SU-DHL-6 (cell line): ENCODE measurements around the gene ZNF688.

Experiments
- H2AFZ ChIP-seq: fragments of 200-600 bp; sonication (generic); 2 replicates; pipeline ENCODE4 v1.6.1; 2014; ENCODE audit warnings: low read depth, mild to moderate bottlenecking, moderate library complexity, mixed read lengths, antibody characterized with exemption, low read length; ENCODE audit not compliant: severe bottlenecking
- H3F3A ChIP-seq: fragments of 200-600 bp; shearing (Covaris generic); 2 replicates; pipeline ENCODE4 v1.6.0; 2016; ENCODE audit warnings: antibody characterized with exemption, mild to moderate bottlenecking; ENCODE audit not compliant: insufficient read depth
- H3K27ac ChIP-seq: fragments of 200-600 bp; sonication (generic); 2 replicates; pipeline ENCODE4 v1.5.1; 2016; ENCODE audit warnings: low read depth, mild to moderate bottlenecking, low read length, moderate library complexity, mixed read lengths
- H3K27me3 ChIP-seq: fragments of 200-600 bp; sonication (generic), shearing (Covaris generic); 2 replicates; pipeline ENCODE4 v1.6.0; 2014; ENCODE audit warnings: mild to moderate bottlenecking, low read length
- H3K36me3 ChIP-seq: fragments of 200-600 bp; sonication (generic); 2 replicates; pipeline ENCODE4 v1.6.1; 2014; ENCODE audit warnings: mild to moderate bottlenecking, low read length, mixed read lengths
- H3K4me2 ChIP-seq: fragments of 300-600, 200-600 bp; shearing (Covaris generic), sonication (generic); 2 replicates; pipeline ENCODE4 v1.6.0; 2014; ENCODE audit warnings: low read length, low read depth, mild to moderate bottlenecking; ENCODE audit not compliant: poor library complexity, severe bottlenecking
- H3K4me3 ChIP-seq: fragments of 200-600 bp; sonication (generic); 2 replicates; pipeline ENCODE4 v1.5.1; 2014; ENCODE audit warnings: antibody characterized with exemption, low read length, mild to moderate bottlenecking, mixed read lengths; ENCODE audit not compliant: insufficient read depth, poor library complexity, severe bottlenecking
- H3K79me2 ChIP-seq: fragments of 200-600 bp; sonication (generic); 2 replicates; pipeline ENCODE4 v1.6.1; 2014; ENCODE audit warnings: mild to moderate bottlenecking, low read length, moderate library complexity; ENCODE audit not compliant: insufficient read depth
- H3K9ac ChIP-seq: fragments of 200-600 bp; sonication (generic); 2 replicates; pipeline ENCODE4 v1.7.0; 2014; ENCODE audit warnings: mild to moderate bottlenecking, low read length
- H3K9me2 ChIP-seq: fragments of 200-600 bp; sonication (generic); replicated peaks from 2 replicates; pipeline ENCODE4 v1.6.1; 2014; ENCODE audit warnings: low read length; ENCODE audit not compliant: insufficient read depth
- H3K9me3 ChIP-seq: fragments of 200-600 bp; sonication (generic); 2 replicates; pipeline ENCODE4 v1.6.1; 2014; ENCODE audit warnings: low read length, mixed read lengths; ENCODE audit not compliant: insufficient read depth
- H4K20me1 ChIP-seq: fragments of 200-600 bp; sonication (generic); 2 replicates; pipeline ENCODE4 v1.6.1; 2014; ENCODE audit warnings: low read depth, mild to moderate bottlenecking, antibody characterized with exemption, low read length, moderate library complexity, mixed read lengths
- CTCF ChIP-seq: fragments of 200-600 bp; sonication (generic); IDR thresholded peaks from one replicate; pipeline ENCODE4 v1.5.1; 2017; ENCODE audit warnings: antibody characterized with exemption, mild to moderate bottlenecking, low read length, moderate library complexity; ENCODE audit not compliant: insufficient read depth, poor library complexity, severe bottlenecking
- EZH2phosphoT487 ChIP-seq: fragments of 200-600 bp; sonication (generic), shearing (Covaris generic); conservative IDR thresholded peaks from 2 replicates; pipeline ENCODE4 v1.6.1; 2018; ENCODE audit warnings: mild to moderate bottlenecking, antibody characterized with exemption, low read length, moderate library complexity, mixed read lengths

Gene ZNF688

GRCh38 chr16:30571445-30572322 lies at the start of gene ZNF688:
Gene ZNF688, minus strand, starts transcription at chr16:30571714. Its CDS starts 85 bp downstream, at chr16:30571629.
- Histone ChIP-seq H3K4me2 (peak within 1 kb of the TSS; percentile 72), H3K4me3 (peak within 1 kb of the TSS; percentile 73), H2AFZ (peak within 1 kb of the TSS; percentile 89), H3K79me2 (peaks cover 27% of the 10 kb centered on the region), H3F3A (no peaks in the 10 kb centered on the region), H3K9ac (peak within 1 kb of the TSS; percentile 77), H3K27ac (peak within 1 kb of the TSS; percentile 77), H3K9me3 (no peaks in the 10 kb centered on the region), H3K27me3 (no peaks in the 10 kb centered on the region), H4K20me1 (no peaks in the 10 kb centered on the region), H3K9me2 (no peaks in the 10 kb centered on the region), H3K36me3 (no peaks in the 10 kb centered on the region)
- TF ChIP-seq EZH2phosphoT487 (no peak), CTCF (no peak)

GRCh38 chr16:30620169-30620568 lies 48.7 kb upstream of the ZNF688 start:
- Histone ChIP-seq H3K36me3 (no peaks in the 10 kb centered on the region), H3K9me3 (no peaks in the 10 kb centered on the region), H3K79me2 (no peaks in the 10 kb centered on the region), H2AFZ (no peak overlapping the region), H3K27me3 (no peaks in the 10 kb centered on the region), H3K9ac (no peak overlapping the region), H3K9me2 (no peaks in the 10 kb centered on the region), H4K20me1 (no peaks in the 10 kb centered on the region), H3K4me2 (no peak overlapping the region), H3F3A (no peaks in the 10 kb centered on the region), H3K27ac (no peak overlapping the region), H3K4me3 (no peak overlapping the region)
- TF ChIP-seq EZH2phosphoT487 (no peak), CTCF (no peak)

- Histone ChIP-seq H3K4me3 (no peak overlapping the region), H4K20me1 (no peaks in the 10 kb centered on the region), H3K9me3 (no peaks in the 10 kb centered on the region), H3K4me2 (no peak overlapping the region), H2AFZ (no peak overlapping the region), H3K9ac (no peak overlapping the region), H3K27ac (no peak overlapping the region), H3K9me2 (no peaks in the 10 kb centered on the region), H3K36me3 (no peaks in the 10 kb centered on the region), H3F3A (no peaks in the 10 kb centered on the region), H3K27me3 (no peaks in the 10 kb centered on the region), H3K79me2 (no peaks in the 10 kb centered on the region)
- TF ChIP-seq CTCF (no peak), EZH2phosphoT487 (no peak)
Measured at GRCh38 chr16:30619638-30620037, 48.1 kb upstream of the ZNF688 start.
